ENCODE measurements around the gene NCLN.

The NCLN gene

DNA sequence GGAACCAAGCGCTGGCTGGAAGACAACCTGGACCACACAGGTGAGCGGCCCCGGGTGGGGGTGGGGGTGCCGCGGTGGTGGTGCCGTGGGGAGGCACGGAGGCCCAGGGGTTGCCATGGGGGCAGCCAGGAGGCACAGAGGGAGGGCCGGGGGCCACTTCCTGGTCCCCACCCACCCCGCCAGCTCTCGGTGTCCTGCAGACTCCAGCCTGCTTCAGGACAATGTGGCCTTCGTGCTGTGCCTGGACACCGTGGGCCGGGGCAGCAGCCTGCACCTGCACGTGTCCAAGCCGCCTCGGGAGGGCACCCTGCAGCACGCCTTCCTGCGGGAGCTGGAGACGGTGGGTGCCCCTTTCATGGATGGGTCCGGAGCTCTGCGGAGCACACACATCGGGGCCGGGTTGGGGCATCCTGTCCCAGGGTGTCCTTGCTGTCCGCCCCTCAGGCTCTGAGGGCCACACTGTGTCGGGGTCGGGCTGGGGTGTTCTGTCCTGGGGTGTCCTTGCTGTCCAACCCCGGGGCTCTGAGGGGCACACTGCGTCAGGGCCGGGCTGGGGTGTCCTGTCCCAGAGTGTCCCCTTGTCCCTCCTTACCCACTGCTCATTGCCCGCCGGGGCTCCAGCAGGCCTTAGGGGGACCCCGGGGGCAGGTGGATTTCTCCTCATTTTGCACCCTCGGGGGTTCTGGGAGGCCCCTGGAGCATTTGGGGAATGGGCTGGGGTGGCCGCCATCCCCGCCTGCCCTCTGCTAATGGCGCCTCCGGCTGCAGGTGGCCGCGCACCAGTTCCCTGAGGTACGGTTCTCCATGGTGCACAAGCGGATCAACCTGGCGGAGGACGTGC is 18.3 kb downstream of the NCLN start:
- no peak overlapping the region for H3K9ac ChIP-seq (ENCODE audit: insufficient read length)
- no peak overlapping the region for H3K4me3 ChIP-seq
- no peak for TF ChIP-seq EZH2 (IDR thresholded peaks at IDR 0.05)
- DNase-seq (ENCODE audit: low read depth, low spot score), result no peak
- H3K36me3 ChIP-seq (ENCODE audit: insufficient read depth, low read length), result peaks cover 24% of the 10 kb centered on the region
- H3K9me3 ChIP-seq (ENCODE audit: low read depth, low read length), result no peaks in the 10 kb centered on the region
- no peak overlapping the region for H3K27ac ChIP-seq

DNA sequence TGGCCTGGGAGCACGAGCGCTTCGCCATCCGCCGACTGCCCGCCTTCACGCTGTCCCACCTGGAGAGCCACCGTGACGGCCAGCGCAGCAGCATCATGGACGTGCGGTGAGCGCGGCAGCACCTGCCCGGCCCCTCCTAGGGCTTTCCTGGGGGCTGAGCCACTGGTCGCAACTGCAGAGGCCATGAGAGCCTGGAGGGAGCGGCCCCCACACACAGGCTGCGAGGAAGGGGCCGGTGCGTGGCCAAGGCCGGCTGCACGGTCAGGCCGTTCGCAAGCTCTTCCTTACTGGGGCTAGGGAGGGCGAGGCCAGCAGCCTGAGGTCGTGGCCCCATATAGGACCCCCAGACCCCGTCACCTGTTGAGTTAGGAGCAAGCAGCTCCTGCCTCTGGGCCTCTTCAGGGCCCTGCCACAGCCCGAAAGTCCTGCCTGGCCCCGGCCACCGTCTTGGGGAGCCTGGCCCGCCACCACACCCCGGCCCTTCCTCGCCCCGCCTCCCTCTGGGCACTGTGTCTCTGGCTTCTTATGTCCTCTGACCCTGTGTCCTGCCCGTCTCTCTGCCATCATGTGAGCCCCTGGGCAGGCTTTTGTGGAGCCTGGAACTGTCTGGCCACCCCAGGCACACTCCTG is 19.0 kb downstream of the NCLN start:
- peaks cover 24% of the 10 kb centered on the region for H3K36me3 ChIP-seq (ENCODE audit: insufficient read depth, low read length)
- H3K27ac ChIP-seq, result no peak overlapping the region
- DNase-seq (ENCODE audit: low read depth, low spot score), result no peak
- H3K4me3 ChIP-seq, result no peak overlapping the region
- TF ChIP-seq POLR2AphosphoS5 (IDR thresholded peaks at IDR 0.05; ENCODE audit: borderline replicate concordance, low read depth, low read length) (no peak; the same call in 1 of the 2 replicates), EZH2 (IDR thresholded peaks at IDR 0.05) (no peak), FOXP2 (optimal IDR thresholded peaks at IDR 0.05; ENCODE audit: control extremely low read depth, extremely low read length, insufficient read depth) (no peak)
- H3K9me3 ChIP-seq (ENCODE audit: low read depth, low read length), result no peaks in the 10 kb centered on the region
- no peak overlapping the region for H3K9ac ChIP-seq (ENCODE audit: insufficient read length)

DNA sequence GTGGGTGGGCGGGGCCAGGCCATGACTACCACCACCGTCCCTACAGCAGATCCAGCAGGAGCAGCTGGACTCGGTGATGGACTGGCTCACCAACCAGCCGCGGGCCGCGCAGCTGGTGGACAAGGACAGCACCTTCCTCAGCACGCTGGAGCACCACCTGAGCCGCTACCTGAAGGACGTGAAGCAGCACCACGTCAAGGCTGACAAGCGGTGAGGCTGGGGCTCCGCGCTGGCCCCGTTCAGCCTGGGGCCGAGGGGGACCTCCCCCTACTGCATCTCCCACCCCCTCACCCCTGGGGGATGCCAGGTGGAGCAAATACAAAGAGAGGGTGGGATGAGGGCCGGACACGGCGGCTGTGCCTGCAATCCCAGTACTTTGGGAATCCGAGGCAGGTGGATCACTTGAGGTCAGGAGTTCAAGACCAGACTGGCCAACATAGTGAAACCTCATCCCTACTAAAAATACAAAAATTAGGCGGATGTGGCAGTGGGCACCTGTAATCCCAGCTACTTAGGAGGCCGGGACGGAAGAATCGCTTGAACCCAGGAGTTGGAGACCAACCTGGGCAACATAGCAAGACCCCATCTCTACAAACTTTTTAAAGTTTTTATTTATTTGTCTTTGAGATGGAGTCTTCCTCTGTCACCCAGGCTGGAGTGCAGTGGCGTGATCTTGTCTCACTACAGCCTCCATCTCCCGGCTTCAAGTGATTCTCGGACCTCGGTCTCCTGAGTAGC is 20.7 kb downstream of the NCLN start:
- no peak for TF ChIP-seq FOXP2 (optimal IDR thresholded peaks at IDR 0.05; ENCODE audit: control extremely low read depth, extremely low read length, insufficient read depth)
- TF ChIP-seq EZH2 (IDR thresholded peaks at IDR 0.05), result no peak
- TF ChIP-seq POLR2AphosphoS5 (IDR thresholded peaks at IDR 0.05; ENCODE audit: borderline replicate concordance, low read depth, low read length), result no peak

DNA sequence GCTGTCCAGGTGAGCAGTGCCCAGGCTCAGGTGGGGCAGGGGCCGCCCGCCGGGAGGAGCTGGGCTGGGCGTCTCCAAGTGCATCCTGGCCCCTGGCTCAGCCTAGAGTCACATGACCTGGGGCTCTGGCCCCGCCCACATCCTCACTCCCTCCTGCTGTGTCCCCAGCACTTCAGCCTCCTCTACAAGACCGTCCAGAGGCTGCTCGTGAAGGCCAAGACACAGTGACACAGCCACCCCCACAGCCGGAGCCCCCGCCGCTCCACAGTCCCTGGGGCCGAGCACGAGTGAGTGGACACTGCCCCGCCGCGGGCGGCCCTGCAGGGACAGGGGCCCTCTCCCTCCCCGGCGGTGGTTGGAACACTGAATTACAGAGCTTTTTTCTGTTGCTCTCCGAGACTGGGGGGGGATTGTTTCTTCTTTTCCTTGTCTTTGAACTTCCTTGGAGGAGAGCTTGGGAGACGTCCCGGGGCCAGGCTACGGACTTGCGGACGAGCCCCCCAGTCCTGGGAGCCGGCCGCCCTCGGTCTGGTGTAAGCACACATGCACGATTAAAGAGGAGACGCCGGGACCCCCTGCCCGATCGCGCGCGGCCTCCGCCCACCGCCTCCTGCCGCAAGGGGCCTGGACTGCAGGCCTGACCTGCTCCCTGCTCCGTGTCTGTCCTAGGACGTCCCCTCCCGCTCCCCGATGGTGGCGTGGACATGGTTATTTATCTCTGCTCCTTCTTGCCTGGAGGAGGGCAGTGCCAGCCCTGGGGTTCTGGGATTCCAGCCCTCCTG is 21.9 kb downstream of the NCLN start:
- Histone ChIP-seq H3K36me3 (ENCODE audit: insufficient read depth, low read length) (peaks cover 24% of the 10 kb centered on the region), H3K9ac (ENCODE audit: insufficient read length) (no peak overlapping the region)

More for the DNA sequence above, 20.7 kb downstream of the NCLN start:
- Histone ChIP-seq H3K9ac (ENCODE audit: insufficient read length) (no peak overlapping the region), H3K9me3 (ENCODE audit: low read depth, low read length) (no peaks in the 10 kb centered on the region), H3K4me3 (no peak overlapping the region), H3K27ac (no peak overlapping the region), H3K36me3 (ENCODE audit: insufficient read depth, low read length) (peaks cover 24% of the 10 kb centered on the region)
- DNase-seq (ENCODE audit: low read depth, low spot score), result no peak

DNA sequence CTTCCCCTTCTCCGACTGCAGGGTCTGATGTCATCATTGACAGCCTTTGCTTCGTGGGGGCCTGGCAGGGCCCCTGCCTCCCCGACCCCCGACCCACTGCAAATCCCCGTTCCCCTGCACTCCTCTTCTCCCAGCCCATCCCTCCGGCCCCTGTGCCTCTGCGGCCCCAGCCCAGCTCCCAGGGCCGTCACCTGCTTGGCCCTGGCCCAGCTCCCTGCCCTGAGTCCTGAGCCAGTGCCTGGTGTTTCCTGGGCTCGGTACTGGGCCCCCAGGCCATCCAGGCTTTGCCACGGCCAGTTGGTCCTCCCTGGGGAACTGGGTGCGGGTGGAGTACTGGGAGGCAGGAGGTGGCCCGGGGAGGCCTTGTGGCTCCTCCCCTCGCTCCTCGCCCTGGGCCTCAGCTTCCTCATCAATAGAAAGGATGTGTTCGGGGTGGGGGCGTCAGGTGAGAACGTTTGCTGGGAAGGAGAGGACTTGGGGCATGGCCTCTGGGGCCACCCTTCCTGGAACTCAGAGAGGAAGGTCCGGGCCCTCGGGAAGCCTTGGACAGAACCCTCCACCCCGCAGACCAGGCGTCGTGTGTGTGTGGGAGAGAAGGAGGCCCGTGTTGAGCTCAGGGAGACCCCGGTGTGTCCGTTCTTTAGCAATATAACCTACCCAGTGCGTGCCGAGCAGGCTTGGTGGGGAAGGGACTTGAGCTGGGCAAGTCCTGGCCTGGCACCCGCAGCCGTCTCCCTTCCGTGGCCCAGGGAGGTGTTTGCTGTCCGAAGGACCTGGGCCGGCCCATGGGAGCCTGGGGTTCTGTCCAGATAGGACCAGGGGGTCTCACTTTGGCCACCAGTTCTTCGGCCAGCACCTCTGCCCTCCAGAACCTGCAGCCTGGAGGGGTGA is 22.8 kb downstream of the NCLN start:
- H3K27ac ChIP-seq, result no peak overlapping the region
- no peak overlapping the region for H3K9ac ChIP-seq (ENCODE audit: insufficient read length)
- DNase-seq (ENCODE audit: low read depth, low spot score), result no peak
- no peak overlapping the region for H3K4me3 ChIP-seq
- TF ChIP-seq FOXP2 (optimal IDR thresholded peaks at IDR 0.05; ENCODE audit: control extremely low read depth, extremely low read length, insufficient read depth) (no peak), EZH2 (IDR thresholded peaks at IDR 0.05) (no peak), POLR2AphosphoS5 (IDR thresholded peaks at IDR 0.05; ENCODE audit: borderline replicate concordance, low read depth, low read length) (no peak)
- peaks cover 24% of the 10 kb centered on the region for H3K36me3 ChIP-seq (ENCODE audit: insufficient read depth, low read length)
- no peaks in the 10 kb centered on the region for H3K9me3 ChIP-seq (ENCODE audit: low read depth, low read length)

More for the DNA sequence above, 21.9 kb downstream of the NCLN start:
- Histone ChIP-seq H3K27ac (no peak overlapping the region), H3K4me3 (no peak overlapping the region), H3K9me3 (ENCODE audit: low read depth, low read length) (no peaks in the 10 kb centered on the region)
- DNase-seq (ENCODE audit: low read depth, low spot score), result no peak
- TF ChIP-seq POLR2AphosphoS5 (IDR thresholded peaks at IDR 0.05; ENCODE audit: borderline replicate concordance, low read depth, low read length), result no peak
- no peak for TF ChIP-seq EZH2 (IDR thresholded peaks at IDR 0.05)
- no peak for TF ChIP-seq FOXP2 (optimal IDR thresholded peaks at IDR 0.05; ENCODE audit: control extremely low read depth, extremely low read length, insufficient read depth)

DNA sequence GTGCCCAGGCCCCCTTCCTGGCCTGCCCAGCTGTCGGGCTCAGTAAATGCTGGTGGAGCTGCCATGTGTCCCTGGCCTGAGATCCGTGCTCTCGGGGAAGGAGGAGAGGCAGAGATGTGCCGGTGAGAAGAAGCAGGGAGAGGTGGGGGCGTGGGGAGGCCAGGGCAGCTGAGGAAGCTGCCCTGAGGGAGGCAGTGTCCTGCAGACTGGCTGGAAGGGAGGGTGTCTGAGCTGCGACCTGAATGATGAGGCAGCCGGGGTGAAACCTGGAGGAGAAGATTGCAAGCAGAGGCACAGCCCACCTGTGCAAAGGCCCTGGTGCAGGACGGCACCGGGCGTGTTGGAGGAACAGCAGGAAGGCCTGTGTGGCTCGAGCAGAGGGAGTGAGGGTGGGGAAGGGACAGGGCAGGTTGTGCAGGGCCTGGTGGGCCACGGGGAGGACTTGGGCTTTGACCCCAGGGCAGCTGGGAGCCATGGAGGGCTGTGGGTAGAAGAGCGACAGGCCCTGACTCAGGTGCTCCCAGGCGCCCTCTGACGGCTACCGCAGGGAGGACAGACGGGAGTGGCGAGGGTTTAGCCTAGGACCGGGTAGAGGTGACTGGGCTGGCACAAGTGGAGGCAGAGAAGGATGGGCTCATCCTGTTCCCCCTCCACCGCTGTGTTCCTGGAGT is 24.8 kb downstream of the NCLN start:
- DNase-seq (ENCODE audit: low read depth, low spot score), result no peak
- H3K9ac ChIP-seq (ENCODE audit: insufficient read length), result no peak overlapping the region
- peaks cover 22% of the 10 kb centered on the region for H3K36me3 ChIP-seq (ENCODE audit: insufficient read depth, low read length)

DNA sequence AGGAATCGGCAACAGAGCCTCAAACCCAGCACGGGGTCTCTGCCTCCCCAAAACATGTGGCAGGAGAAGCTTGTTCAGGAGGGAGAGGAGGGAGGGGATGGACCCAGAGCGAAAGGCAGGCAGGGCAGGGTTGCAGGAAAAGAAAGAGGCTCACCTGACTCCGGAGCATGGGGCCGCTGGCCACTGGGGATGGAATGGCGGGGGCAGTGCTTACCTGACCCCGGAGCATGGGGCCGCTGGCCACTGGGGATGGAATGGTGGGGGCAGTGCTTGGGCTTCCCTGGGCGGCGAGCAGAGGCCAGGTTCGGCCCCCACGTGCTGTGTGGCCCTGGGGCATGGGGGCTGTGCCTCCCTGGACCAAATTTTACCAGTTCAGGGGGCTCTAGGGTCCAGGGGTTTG is 25.5 kb downstream of the NCLN start:
- Histone ChIP-seq H3K36me3 (ENCODE audit: insufficient read depth, low read length) (peaks cover 19% of the 10 kb centered on the region), H3K9me3 (ENCODE audit: low read depth, low read length) (no peaks in the 10 kb centered on the region), H3K9ac (ENCODE audit: insufficient read length) (no peak overlapping the region), H3K27ac (no peak overlapping the region), H3K4me3 (no peak overlapping the region)
- no peak for DNase-seq (ENCODE audit: low read depth, low spot score)
- TF ChIP-seq FOXP2 (optimal IDR thresholded peaks at IDR 0.05; ENCODE audit: control extremely low read depth, extremely low read length, insufficient read depth) (no peak), EZH2 (IDR thresholded peaks at IDR 0.05) (no peak), POLR2AphosphoS5 (IDR thresholded peaks at IDR 0.05; ENCODE audit: borderline replicate concordance, low read depth, low read length) (no peak)

More for the DNA sequence above, 24.8 kb downstream of the NCLN start:
- H3K27ac ChIP-seq, result no peak overlapping the region
- H3K9me3 ChIP-seq (ENCODE audit: low read depth, low read length), result no peaks in the 10 kb centered on the region
- no peak for TF ChIP-seq FOXP2 (optimal IDR thresholded peaks at IDR 0.05; ENCODE audit: control extremely low read depth, extremely low read length, insufficient read depth)
- TF ChIP-seq POLR2AphosphoS5 (IDR thresholded peaks at IDR 0.05; ENCODE audit: borderline replicate concordance, low read depth, low read length), result peak; percentile 52; the same call in 1 of the 2 replicates
- no peak overlapping the region for H3K4me3 ChIP-seq
